Activated T-helper 2 cell treated with anti-CD3 and anti-CD28 coated beads, Interferon-gamma antibody, Interleukin-2, Interleukin-4, amounts not matched to agents 10 μg/mL and 5 μg/mL and 100 μg/mL, durations not matched to agents 14 hours and 24 hours and 36 hours (primary cell): Measurements from ENCODE around the gene GRM5. TPM values are rescaled to one million over a fixed set of nuclear protein-coding genes. Genes with fewer than 3 reads are reported as not detected.
"Not testable (repeated sequence)": the region's sequence is repeated elsewhere in the genome, so short reads cannot be mapped to it uniquely, and the experiment has no call there.

Source experiments
- DNase-seq: peaks from one replicate; pipeline ENCODE4 v3.0.0; 2021; ENCODE audit warnings: low spot score
- H3K27ac Mint-ChIP-seq: one replicate; pipeline ENCODE4 v1.8.0; 2021; ENCODE audit warnings: mixed read lengths
- H3K27me3 Mint-ChIP-seq: one replicate; pipeline ENCODE4 v1.8.0; 2021; ENCODE audit warnings: low read depth, mixed read lengths
- H3K36me3 Mint-ChIP-seq: one replicate; pipeline ENCODE4 v1.8.0; 2021; ENCODE audit warnings: low read depth, mixed read lengths
- H3K4me1 Mint-ChIP-seq: one replicate; pipeline ENCODE4 v1.8.0; 2021; ENCODE audit warnings: low read depth, mixed read lengths
- H3K4me3 Mint-ChIP-seq: one replicate; pipeline ENCODE4 v1.8.0; 2021; ENCODE audit warnings: low read depth, mild to moderate bottlenecking, moderate library complexity, mixed read lengths
- H3K9me3 Mint-ChIP-seq: one replicate; pipeline ENCODE4 v1.8.0; 2021; ENCODE audit warnings: mixed read lengths
- intact Hi-C: fragments of 100-400 bp; cut with micrococcal nuclease; formaldehyde crosslinking; loops from one replicate; pipeline ENCODE4 v1.15.1; 2023
- total RNA-seq: library from RNA; stranded (reverse); gene quantifications from 2 replicates; pipeline ENCODE4 v1.2.3, GENCODE V29; 2022

Gene GRM5
- not detected in 2 replicates for total RNA-seq

- H3K4me3 Mint-ChIP-seq, H3K4me1 Mint-ChIP-seq, DNase-seq, intact Hi-C loops, H3K27ac Mint-ChIP-seq, H3K36me3 Mint-ChIP-seq, H3K9me3 Mint-ChIP-seq: not testable (repeated sequence)
- H3K27me3 Mint-ChIP-seq: peaks cover 40% of the 10 kb centered on the region
These were observed at the start of gene GRM5 for GRCh38 chr11:89065651-89066201. Gene GRM5, minus strand, starts transcription at chr11:89065982. Its CDS starts 18,110 bp downstream, at chr11:89047872.

- H3K4me1 Mint-ChIP-seq, H3K9me3 Mint-ChIP-seq, H3K4me3 Mint-ChIP-seq, H3K27me3 Mint-ChIP-seq, H3K27ac Mint-ChIP-seq, H3K36me3 Mint-ChIP-seq, DNase-seq, intact Hi-C loops: not testable (repeated sequence)
These were observed 32.2 kb upstream of the GRM5 start for GRCh38 chr11:89097956-89098355.

GRCh38 chr11:89093806-89094205 lies 28.0 kb upstream of the GRM5 start:
- intact Hi-C loops, H3K27me3 Mint-ChIP-seq, H3K4me1 Mint-ChIP-seq, H3K27ac Mint-ChIP-seq, H3K4me3 Mint-ChIP-seq, H3K36me3 Mint-ChIP-seq, DNase-seq: not testable (repeated sequence)
- H3K9me3 Mint-ChIP-seq: peaks cover 15% of the 10 kb centered on the region

- H3K36me3 Mint-ChIP-seq, H3K27me3 Mint-ChIP-seq, DNase-seq, H3K27ac Mint-ChIP-seq, H3K4me3 Mint-ChIP-seq, H3K9me3 Mint-ChIP-seq, intact Hi-C loops, H3K4me1 Mint-ChIP-seq: not testable (repeated sequence)
These were observed 19.2 kb upstream of the GRM5 start for GRCh38 chr11:89084951-89085350.

- H3K9me3 Mint-ChIP-seq, DNase-seq, intact Hi-C loops, H3K36me3 Mint-ChIP-seq, H3K4me1 Mint-ChIP-seq, H3K27ac Mint-ChIP-seq, H3K4me3 Mint-ChIP-seq: not testable (repeated sequence)
- H3K27me3 Mint-ChIP-seq: peaks cover 12% of the 10 kb centered on the region
These were observed 5.1 kb upstream of the GRM5 start for GRCh38 chr11:89070911-89071310.

GRCh38 chr11:89067264-89067663 lies 1.5 kb upstream of the GRM5 start:
- Mint-ChIP-seq H3K27me3 (peaks cover 40% of the 10 kb centered on the region), H3K27ac (no peak overlapping the region), H3K36me3 (no peaks in the 10 kb centered on the region), H3K9me3 (no peaks in the 10 kb centered on the region), H3K4me3 (no peak overlapping the region), H3K4me1 (no peaks in the 10 kb centered on the region)
- intact Hi-C loops: no loop called here
- DNase-seq: no peak

- Mint-ChIP-seq H3K27ac (no peak overlapping the region), H3K27me3 (peaks cover 40% of the 10 kb centered on the region), H3K4me3 (no peak overlapping the region), H3K4me1 (no peaks in the 10 kb centered on the region), H3K36me3 (no peaks in the 10 kb centered on the region), H3K9me3 (no peaks in the 10 kb centered on the region)
- intact Hi-C loops: no loop called here
- no peak for DNase-seq
These were observed 716 bp downstream of the GRM5 start for GRCh38 chr11:89065066-89065465.

GRCh38 chr11:89063481-89063951 lies 2.3 kb downstream of the GRM5 start:
- H3K4me3 Mint-ChIP-seq, H3K4me1 Mint-ChIP-seq, H3K36me3 Mint-ChIP-seq, H3K27ac Mint-ChIP-seq, H3K9me3 Mint-ChIP-seq, intact Hi-C loops, DNase-seq: not testable (repeated sequence)
- H3K27me3 Mint-ChIP-seq: peaks cover 40% of the 10 kb centered on the region

- H3K4me3 Mint-ChIP-seq, H3K36me3 Mint-ChIP-seq, H3K4me1 Mint-ChIP-seq, intact Hi-C loops, H3K9me3 Mint-ChIP-seq, H3K27ac Mint-ChIP-seq, DNase-seq: not testable (repeated sequence)
- peaks cover 40% of the 10 kb centered on the region for H3K27me3 Mint-ChIP-seq
These were observed 2.9 kb downstream of the GRM5 start for GRCh38 chr11:89062771-89063298.

GRCh38 chr11:89061839-89062238 lies 3.9 kb downstream of the GRM5 start:
- intact Hi-C loops, H3K27ac Mint-ChIP-seq, H3K36me3 Mint-ChIP-seq, DNase-seq, H3K4me1 Mint-ChIP-seq, H3K9me3 Mint-ChIP-seq, H3K4me3 Mint-ChIP-seq: not testable (repeated sequence)
- H3K27me3 Mint-ChIP-seq: peaks cover 36% of the 10 kb centered on the region

- DNase-seq, H3K4me1 Mint-ChIP-seq, H3K27me3 Mint-ChIP-seq, H3K9me3 Mint-ChIP-seq, H3K36me3 Mint-ChIP-seq, H3K27ac Mint-ChIP-seq, H3K4me3 Mint-ChIP-seq, intact Hi-C loops: not testable (repeated sequence)
These were observed 8.4 kb downstream of the GRM5 start for GRCh38 chr11:89057406-89057805.

- no peaks in the 10 kb centered on the region for H3K27me3 Mint-ChIP-seq
- H3K36me3 Mint-ChIP-seq: no peaks in the 10 kb centered on the region
- intact Hi-C loops: no loop called here
- no peaks in the 10 kb centered on the region for H3K4me1 Mint-ChIP-seq
- no peaks in the 10 kb centered on the region for H3K9me3 Mint-ChIP-seq
- no peak overlapping the region for H3K4me3 Mint-ChIP-seq
- no peak overlapping the region for H3K27ac Mint-ChIP-seq
- DNase-seq: no peak
These were observed 13.6 kb downstream of the GRM5 start for GRCh38 chr11:89052220-89052619.

GRCh38 chr11:89047159-89047558 lies 18.6 kb downstream of the GRM5 start:
- intact Hi-C loops, H3K4me1 Mint-ChIP-seq, H3K9me3 Mint-ChIP-seq: not testable (repeated sequence)

More at GRCh38 chr11:89047159-89047558, 18.6 kb downstream of the GRM5 start:
- not testable (repeated sequence) for H3K4me3 Mint-ChIP-seq, H3K36me3 Mint-ChIP-seq, H3K27me3 Mint-ChIP-seq, DNase-seq, H3K27ac Mint-ChIP-seq
